ENCODE results near the gene SAA2.

SAA2 gene

DNA sequence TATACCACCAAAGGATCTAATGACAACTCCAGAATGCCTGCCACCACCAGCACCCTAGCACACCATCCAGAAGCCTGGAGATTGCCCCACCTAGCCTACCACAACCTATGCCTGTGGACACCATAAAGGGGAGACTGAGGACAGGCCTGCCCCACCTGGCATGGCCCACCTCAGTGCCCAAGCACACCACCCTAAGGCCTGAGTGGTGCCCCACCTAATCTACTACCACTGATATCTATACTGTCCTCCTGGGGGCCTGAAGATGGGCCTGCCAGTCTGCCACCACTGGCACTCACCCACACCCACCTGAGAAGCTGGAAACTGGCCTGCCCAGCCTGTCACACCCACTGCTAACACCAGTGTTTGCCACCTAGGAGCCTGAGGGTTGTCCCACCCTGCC, 43.7 kb downstream of the SAA2 start:
- Histone ChIP-seq H3K4me3 (ENCODE audit: low read depth, low read length) (no peak overlapping the region), H3K9me3 (ENCODE audit: control insufficient read depth, insufficient read depth, low read depth, low read length) (no peaks in the 10 kb centered on the region), H3K4me1 (ENCODE audit: control insufficient read depth, insufficient read depth, low read length) (no peaks in the 10 kb centered on the region), H3K27ac (ENCODE audit: extremely low read depth, low read depth, low read length) (no peak overlapping the region), H3K36me3 (ENCODE audit: control insufficient read depth in 2 of 2, insufficient read depth in 1 of 2, low read length in 2 of 2) (no peaks in the 10 kb centered on the region)
- TF ChIP-seq, protein P1, sequence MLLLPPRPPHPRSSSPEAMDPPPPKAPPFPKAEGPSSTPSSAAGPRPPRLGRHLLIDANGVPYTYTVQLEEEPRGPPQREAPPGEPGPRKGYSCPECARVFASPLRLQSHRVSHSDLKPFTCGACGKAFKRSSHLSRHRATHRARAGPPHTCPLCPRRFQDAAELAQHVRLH (tag by site-specific recombination; IDR thresholded peaks at IDR 0.05), result no peak
- TF ChIP-seq RBAK (tag by site-specific recombination; IDR thresholded peaks at IDR 0.05) (no peak), ZNF561 (tag by site-specific recombination; IDR thresholded peaks at IDR 0.05; ENCODE audit: borderline replicate concordance) (no peak), HOXC10 (CRISPR knock-in tag; IDR thresholded peaks at IDR 0.05) (no peak), ZNF555 (tag by site-specific recombination; conservative IDR thresholded peaks at IDR 0.05) (no peak), ZXDB (tag by site-specific recombination; IDR thresholded peaks at IDR 0.05) (no peak), KLF16 (tag by site-specific recombination; IDR thresholded peaks at IDR 0.05) (no peak), ZNF530 (tag by site-specific recombination; IDR thresholded peaks at IDR 0.05; ENCODE audit: low read depth) (no peak), KLF7 (tag by site-specific recombination; IDR thresholded peaks at IDR 0.05; ENCODE audit: borderline replicate concordance) (no peak), ZNF394 (tag by site-specific recombination; IDR thresholded peaks at IDR 0.05; ENCODE audit: borderline replicate concordance) (no peak), ZNF350 (tag by site-specific recombination; IDR thresholded peaks at IDR 0.05) (no peak)
- TF ChIP-seq, protein P2, sequence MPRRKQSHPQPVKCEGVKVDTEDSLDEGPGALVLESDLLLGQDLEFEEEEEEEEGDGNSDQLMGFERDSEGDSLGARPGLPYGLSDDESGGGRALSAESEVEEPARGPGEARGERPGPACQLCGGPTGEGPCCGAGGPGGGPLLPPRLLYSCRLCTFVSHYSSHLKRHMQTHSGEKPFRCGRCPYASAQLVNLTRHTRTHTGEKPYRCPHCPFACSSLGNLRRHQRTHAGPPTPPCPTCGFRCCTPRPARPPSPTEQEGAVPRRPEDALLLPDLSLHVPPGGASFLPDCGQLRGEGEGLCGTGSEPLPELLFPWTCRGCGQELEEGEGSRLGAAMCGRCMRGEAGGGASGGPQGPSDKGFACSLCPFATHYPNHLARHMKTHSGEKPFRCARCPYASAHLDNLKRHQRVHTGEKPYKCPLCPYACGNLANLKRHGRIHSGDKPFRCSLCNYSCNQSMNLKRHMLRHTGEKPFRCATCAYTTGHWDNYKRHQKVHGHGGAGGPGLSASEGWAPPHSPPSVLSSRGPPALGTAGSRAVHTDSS (tag by site-specific recombination; IDR thresholded peaks at IDR 0.05), result no peak
- TF ChIP-seq, protein P3, sequence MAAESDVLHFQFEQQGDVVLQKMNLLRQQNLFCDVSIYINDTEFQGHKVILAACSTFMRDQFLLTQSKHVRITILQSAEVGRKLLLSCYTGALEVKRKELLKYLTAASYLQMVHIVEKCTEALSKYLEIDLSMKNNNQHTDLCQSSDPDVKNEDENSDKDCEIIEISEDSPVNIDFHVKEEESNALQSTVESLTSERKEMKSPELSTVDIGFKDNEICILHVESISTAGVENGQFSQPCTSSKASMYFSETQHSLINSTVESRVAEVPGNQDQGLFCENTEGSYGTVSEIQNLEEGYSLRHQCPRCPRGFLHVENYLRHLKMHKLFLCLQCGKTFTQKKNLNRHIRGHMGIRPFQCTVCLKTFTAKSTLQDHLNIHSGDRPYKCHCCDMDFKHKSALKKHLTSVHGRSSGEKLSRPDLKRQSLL (tag by site-specific recombination; IDR thresholded peaks at IDR 0.05), result no peak
- ChIA-PET POLR2A (no interaction called here), CTCF (interaction anchor here (0.7 to 1.9 kb wide), 5 partner anchors 8 to 182 kb away, joined by 3 to 13 read pairs (median 5); no protein-coding TSS in a partner anchor)

DNA sequence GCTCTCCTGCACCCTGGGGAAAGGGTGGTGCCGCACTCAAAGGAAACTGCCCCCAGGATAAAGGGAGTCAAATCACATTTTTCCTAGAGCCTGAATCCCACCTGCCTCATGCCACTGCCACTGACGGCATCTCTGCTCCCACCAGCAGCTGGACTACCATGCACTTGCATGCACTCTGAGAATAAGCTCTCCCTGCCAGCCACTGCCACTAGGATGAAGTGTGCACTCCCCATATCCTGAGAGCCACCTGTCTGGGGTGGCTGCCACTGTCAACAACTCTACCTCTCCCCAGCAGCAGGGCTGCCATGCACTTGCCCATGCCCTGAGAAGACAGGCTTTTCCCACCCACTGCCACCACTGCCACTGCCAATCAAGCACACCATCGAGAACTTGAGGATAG, 44.2 kb downstream of the SAA2 start:
- Histone ChIP-seq H3K9me3 (ENCODE audit: control insufficient read depth, insufficient read depth, low read depth, low read length) (no peaks in the 10 kb centered on the region), H3K4me3 (ENCODE audit: low read depth, low read length) (no peak overlapping the region), H3K36me3 (ENCODE audit: control insufficient read depth in 2 of 2, insufficient read depth in 1 of 2, low read length in 2 of 2) (no peaks in the 10 kb centered on the region), H3K27ac (ENCODE audit: extremely low read depth, low read depth, low read length) (no peak overlapping the region), H3K4me1 (ENCODE audit: control insufficient read depth, insufficient read depth, low read length) (no peaks in the 10 kb centered on the region)
- POLR2A ChIA-PET, result no interaction called here
- CTCF ChIA-PET, result interaction anchor here (0.5 to 2.3 kb wide), 24 partner anchors 8 to 1419 kb away, joined by 3 to 21 read pairs (median 4); no protein-coding TSS in a partner anchor
- TF ChIP-seq, protein P4, sequence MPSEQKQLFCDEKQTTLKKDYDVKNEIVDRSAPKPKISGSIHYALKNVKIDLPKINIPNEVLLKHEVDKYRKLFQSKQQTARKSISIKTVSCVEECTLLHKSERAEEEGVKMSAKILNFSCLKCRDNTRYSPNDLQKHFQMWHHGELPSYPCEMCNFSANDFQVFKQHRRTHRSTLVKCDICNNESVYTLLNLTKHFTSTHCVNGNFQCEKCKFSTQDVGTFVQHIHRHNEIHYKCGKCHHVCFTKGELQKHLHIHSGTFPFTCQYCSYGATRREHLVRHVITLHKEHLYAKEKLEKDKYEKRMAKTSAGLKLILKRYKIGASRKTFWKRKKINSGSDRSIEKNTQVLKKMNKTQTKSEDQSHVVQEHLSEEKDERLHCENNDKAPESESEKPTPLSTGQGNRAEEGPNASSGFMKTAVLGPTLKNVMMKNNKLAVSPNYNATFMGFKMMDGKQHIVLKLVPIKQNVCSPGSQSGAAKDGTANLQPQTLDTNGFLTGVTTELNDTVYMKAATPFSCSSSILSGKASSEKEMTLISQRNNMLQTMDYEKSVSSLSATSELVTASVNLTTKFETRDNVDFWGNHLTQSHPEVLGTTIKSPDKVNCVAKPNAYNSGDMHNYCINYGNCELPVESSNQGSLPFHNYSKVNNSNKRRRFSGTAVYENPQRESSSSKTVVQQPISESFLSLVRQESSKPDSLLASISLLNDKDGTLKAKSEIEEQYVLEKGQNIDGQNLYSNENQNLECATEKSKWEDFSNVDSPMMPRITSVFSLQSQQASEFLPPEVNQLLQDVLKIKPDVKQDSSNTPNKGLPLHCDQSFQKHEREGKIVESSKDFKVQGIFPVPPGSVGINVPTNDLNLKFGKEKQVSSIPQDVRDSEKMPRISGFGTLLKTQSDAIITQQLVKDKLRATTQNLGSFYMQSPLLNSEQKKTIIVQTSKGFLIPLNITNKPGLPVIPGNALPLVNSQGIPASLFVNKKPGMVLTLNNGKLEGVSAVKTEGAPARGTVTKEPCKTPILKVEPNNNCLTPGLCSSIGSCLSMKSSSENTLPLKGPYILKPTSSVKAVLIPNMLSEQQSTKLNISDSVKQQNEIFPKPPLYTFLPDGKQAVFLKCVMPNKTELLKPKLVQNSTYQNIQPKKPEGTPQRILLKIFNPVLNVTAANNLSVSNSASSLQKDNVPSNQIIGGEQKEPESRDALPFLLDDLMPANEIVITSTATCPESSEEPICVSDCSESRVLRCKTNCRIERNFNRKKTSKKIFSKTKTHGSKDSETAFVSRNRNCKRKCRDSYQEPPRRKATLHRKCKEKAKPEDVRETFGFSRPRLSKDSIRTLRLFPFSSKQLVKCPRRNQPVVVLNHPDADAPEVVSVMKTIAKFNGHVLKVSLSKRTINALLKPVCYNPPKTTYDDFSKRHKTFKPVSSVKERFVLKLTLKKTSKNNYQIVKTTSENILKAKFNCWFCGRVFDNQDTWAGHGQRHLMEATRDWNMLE (tag by site-specific recombination; conservative IDR thresholded peaks at IDR 0.05; ENCODE audit: low read depth), result no peak
- TF ChIP-seq ZNF664 (tag by site-specific recombination; IDR thresholded peaks at IDR 0.05) (no peak), KLF10 (tag by site-specific recombination; IDR thresholded peaks at IDR 0.05) (no peak)
- TF ChIP-seq, protein P5, sequence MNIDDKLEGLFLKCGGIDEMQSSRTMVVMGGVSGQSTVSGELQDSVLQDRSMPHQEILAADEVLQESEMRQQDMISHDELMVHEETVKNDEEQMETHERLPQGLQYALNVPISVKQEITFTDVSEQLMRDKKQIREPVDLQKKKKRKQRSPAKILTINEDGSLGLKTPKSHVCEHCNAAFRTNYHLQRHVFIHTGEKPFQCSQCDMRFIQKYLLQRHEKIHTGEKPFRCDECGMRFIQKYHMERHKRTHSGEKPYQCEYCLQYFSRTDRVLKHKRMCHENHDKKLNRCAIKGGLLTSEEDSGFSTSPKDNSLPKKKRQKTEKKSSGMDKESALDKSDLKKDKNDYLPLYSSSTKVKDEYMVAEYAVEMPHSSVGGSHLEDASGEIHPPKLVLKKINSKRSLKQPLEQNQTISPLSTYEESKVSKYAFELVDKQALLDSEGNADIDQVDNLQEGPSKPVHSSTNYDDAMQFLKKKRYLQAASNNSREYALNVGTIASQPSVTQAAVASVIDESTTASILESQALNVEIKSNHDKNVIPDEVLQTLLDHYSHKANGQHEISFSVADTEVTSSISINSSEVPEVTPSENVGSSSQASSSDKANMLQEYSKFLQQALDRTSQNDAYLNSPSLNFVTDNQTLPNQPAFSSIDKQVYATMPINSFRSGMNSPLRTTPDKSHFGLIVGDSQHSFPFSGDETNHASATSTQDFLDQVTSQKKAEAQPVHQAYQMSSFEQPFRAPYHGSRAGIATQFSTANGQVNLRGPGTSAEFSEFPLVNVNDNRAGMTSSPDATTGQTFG (tag by site-specific recombination; IDR thresholded peaks at IDR 0.05; ENCODE audit: borderline replicate concordance), result no peak
- TF ChIP-seq, protein P6, sequence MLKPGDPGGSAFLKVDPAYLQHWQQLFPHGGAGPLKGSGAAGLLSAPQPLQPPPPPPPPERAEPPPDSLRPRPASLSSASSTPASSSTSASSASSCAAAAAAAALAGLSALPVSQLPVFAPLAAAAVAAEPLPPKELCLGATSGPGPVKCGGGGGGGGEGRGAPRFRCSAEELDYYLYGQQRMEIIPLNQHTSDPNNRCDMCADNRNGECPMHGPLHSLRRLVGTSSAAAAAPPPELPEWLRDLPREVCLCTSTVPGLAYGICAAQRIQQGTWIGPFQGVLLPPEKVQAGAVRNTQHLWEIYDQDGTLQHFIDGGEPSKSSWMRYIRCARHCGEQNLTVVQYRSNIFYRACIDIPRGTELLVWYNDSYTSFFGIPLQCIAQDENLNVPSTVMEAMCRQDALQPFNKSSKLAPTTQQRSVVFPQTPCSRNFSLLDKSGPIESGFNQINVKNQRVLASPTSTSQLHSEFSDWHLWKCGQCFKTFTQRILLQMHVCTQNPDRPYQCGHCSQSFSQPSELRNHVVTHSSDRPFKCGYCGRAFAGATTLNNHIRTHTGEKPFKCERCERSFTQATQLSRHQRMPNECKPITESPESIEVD (tag by site-specific recombination; IDR thresholded peaks at IDR 0.05), result no peak
- TF ChIP-seq, protein P7, sequence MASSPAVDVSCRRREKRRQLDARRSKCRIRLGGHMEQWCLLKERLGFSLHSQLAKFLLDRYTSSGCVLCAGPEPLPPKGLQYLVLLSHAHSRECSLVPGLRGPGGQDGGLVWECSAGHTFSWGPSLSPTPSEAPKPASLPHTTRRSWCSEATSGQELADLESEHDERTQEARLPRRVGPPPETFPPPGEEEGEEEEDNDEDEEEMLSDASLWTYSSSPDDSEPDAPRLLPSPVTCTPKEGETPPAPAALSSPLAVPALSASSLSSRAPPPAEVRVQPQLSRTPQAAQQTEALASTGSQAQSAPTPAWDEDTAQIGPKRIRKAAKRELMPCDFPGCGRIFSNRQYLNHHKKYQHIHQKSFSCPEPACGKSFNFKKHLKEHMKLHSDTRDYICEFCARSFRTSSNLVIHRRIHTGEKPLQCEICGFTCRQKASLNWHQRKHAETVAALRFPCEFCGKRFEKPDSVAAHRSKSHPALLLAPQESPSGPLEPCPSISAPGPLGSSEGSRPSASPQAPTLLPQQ (tag by site-specific recombination; IDR thresholded peaks at IDR 0.05), result no peak
- TF ChIP-seq, protein P8, sequence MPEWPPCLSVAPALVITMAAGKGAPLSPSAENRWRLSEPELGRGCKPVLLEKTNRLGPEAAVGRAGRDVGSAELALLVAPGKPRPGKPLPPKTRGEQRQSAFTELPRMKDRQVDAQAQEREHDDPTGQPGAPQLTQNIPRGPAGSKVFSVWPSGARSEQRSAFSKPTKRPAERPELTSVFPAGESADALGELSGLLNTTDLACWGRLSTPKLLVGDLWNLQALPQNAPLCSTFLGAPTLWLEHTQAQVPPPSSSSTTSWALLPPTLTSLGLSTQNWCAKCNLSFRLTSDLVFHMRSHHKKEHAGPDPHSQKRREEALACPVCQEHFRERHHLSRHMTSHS (tag by site-specific recombination; IDR thresholded peaks at IDR 0.05), result no peak
